NCI-H2107 treated with DMSO at 0.1 percent for 48 hours (cell line): ENCODE results near the gene RALGPS1.

Experiments
- DNase-seq: peaks from one replicate; lab custom pipeline; 2025; ENCODE audit not compliant: unreplicated experiment; lab: John Stamatoyannopoulos, UW

Gene RALGPS1

GRCh38 chr9:127075624-127076372, 161.2 kb downstream of the RALGPS1 start:
- no peak for DNase-seq

- DNase-seq = no peak
These were observed 162.5 kb downstream of the RALGPS1 start for GRCh38 chr9:127076860-127077643.

- DNase-seq = no peak
These were observed 163.0 kb downstream of the RALGPS1 start for GRCh38 chr9:127077644-127077946.

- no peak for DNase-seq
These were observed 163.8 kb downstream of the RALGPS1 start for GRCh38 chr9:127078336-127078735.

GRCh38 chr9:127078988-127079387, 164.4 kb downstream of the RALGPS1 start:
- no peak for DNase-seq

- DNase-seq = no peak
These were observed 165.0 kb downstream of the RALGPS1 start for GRCh38 chr9:127079446-127080140.

GRCh38 chr9:127081250-127082185, 166.9 kb downstream of the RALGPS1 start:
- DNase-seq = no peak

GRCh38 chr9:127083138-127083980, 168.8 kb downstream of the RALGPS1 start:
- DNase-seq = no peak

- DNase-seq = no peak
These were observed 169.8 kb downstream of the RALGPS1 start for GRCh38 chr9:127084076-127085039.

- no peak for DNase-seq
These were observed 170.6 kb downstream of the RALGPS1 start for GRCh38 chr9:127085186-127085585.

GRCh38 chr9:127086771-127087170, 172.2 kb downstream of the RALGPS1 start:
- DNase-seq = no peak

GRCh38 chr9:127087411-127087810, 172.8 kb downstream of the RALGPS1 start:
- no peak for DNase-seq

GRCh38 chr9:127087836-127088235, 173.3 kb downstream of the RALGPS1 start:
- DNase-seq = no peak

GRCh38 chr9:127088724-127089615, 174.4 kb downstream of the RALGPS1 start:
- DNase-seq = no peak

GRCh38 chr9:127089631-127090081, 175.1 kb downstream of the RALGPS1 start:
- DNase-seq = no peak

GRCh38 chr9:127090341-127090985, 175.9 kb downstream of the RALGPS1 start:
- no peak for DNase-seq

GRCh38 chr9:127091526-127091925, 176.9 kb downstream of the RALGPS1 start:
- DNase-seq = no peak
